GM15510 (cell line): ENCODE data around the gene ADGRV1.

ENCODE experiments used
- POLR2A ChIP-seq: IDR thresholded peaks from 3 replicates; pipeline ENCODE4 v1.6.1; 2011; ENCODE audit warnings: borderline replicate concordance; ENCODE audit not compliant: insufficient read length; ENCODE audit errors: extremely low read depth

The ADGRV1 gene

DNA sequence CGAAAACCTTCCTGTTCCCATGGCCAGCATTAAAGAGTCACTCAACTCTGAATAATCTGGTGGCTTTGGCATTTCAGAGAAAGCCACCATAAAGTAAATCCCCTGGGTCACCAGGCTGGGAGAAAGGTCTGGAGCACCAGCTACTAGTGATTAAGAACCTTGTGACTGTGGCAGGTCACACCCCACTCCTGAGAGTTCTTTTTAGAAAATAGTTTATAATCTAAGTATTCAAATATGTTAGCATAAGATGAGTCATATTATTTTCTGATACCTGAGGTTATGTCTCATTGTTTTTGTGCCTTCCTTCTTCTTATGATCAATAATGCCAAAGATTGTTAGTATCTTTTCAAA is 472.8 kb downstream of the ADGRV1 start:
- TF ChIP-seq POLR2A, result no peak

DNA sequence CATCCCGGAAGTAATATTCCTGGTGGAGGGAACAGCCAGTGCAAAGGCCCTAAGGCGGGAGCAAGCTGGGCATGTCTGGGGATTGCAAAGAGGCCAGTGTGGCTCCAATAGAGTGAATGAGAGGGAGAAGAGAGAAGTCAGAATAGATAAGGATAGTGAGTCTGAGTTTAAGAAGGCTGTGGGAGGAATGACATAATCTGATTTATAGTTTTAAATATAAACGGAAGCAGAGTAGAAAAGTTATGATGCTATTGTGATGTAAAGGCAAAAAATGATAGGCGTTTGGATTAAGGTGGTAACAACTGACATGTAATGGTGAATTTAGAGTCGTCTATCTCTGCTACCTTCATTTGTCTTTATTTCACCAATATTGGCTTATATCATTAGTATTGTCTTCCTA is 473.5 kb downstream of the ADGRV1 start:
- TF ChIP-seq POLR2A, result no peak

DNA sequence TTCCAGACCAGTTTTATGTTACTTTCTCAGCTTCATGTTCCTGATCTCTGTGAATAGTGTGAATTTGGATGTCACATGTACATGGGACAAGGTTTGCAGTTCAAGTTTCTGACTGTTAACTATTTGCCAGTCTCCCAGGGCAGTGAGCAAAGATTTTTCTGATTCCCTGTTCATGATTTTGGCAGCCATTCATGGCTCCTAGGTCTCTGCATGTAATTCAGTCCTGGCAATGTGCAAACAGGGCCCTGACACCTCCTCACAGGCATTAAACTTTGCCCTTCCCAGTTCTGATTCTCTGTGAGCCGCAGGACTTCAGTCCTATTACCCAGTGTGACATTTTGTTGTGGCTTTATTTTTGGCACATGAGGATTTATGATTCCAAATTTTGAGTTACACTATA is 474.8 kb downstream of the ADGRV1 start:
- no peak for TF ChIP-seq POLR2A

DNA sequence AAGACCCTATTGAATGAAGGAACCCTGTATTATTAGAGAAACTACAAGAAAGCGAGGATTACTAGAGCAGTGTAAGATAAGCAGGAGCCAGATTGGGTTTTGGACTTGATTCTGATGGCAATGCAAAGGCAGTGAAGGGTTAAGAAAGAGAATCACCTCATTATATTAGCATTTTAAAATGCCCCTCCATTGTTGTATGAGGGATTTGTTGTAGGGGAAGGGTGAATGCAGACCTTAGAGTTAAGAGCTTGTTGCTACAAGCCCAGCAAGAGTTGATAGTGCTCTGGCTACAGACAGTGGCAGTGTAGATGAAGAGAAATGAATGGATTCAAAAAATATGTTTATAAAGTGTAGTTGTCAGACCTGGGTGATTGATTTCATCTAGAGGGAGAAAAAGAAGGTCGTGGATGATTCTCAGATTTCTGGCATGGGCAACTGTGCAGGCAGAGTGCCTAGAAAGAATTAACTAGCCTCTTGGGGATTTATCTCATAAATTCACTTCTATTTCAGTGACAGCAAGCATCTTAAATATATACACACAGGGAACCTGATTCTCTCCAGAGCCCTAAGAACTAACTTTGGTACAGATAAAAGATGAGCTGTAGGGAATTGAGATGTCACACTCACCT is 479.7 kb downstream of the ADGRV1 start:
- TF ChIP-seq POLR2A, result no peak

DNA sequence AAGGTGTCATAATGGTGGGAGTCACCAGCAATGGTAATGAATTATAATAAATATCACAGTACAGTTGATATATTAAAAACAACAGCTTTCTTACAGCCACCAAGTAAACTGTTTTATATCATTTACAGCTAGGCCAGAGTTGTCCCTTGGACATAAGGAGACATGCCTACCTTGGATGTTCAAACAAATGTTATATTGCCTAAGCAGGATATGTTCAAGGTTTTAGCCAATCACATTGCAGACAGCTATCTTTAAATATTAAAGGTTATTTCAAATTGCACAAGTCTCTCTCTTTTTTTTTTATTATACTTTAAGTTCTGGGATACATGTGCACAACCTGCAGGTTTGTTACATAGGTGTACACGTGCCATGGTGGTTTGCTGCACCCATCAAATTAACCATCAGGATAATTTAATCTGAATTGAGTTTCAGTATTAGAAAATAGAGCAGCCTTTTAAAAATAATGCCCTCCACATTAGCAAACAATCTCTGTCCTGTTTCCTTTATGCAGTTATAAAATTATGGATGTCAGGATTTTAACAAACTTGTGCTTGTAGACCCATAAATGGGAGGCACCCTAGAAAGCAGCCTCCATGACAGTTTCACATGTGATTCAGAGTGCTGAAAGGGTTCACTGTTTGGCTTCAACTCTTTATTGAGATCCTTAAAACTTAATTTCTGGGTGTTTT is 483.8 kb downstream of the ADGRV1 start:
- TF ChIP-seq POLR2A, result no peak

DNA sequence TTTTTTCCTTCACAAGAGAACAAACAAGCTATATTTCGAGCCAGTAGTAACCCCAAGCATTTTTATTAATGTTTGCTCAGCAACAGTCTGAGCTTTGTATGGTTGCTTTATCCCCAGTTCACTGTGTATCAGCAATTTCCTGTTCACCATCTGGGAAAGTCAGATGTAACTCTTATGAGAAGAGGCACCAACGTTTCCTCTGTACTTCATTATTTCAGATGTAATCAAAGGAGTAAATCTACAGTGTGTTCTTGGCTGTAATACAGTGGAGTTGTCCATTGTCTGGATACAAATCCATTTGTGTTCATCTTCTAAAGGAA is 484.3 kb downstream of the ADGRV1 start:
- no peak for TF ChIP-seq POLR2A

DNA sequence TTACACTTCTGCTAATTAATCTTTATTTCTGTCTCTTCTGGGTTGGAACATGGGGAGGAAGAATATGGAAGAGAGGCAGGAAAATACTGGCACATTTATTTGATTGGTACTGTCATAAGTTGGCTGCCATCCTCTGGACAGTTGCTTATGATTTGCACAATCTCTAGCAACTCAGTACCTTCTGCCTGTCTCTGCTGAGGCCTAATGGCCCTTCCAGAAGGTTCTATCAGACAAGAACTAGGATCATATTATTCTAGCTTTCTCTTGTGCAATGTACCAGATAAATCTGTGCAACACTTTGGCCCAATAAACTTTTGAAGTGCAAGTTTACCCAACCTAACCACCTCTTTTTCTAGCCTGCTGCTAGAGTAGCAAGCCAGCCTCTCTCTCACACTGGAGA is 489.5 kb downstream of the ADGRV1 start:
- no peak for TF ChIP-seq POLR2A

DNA sequence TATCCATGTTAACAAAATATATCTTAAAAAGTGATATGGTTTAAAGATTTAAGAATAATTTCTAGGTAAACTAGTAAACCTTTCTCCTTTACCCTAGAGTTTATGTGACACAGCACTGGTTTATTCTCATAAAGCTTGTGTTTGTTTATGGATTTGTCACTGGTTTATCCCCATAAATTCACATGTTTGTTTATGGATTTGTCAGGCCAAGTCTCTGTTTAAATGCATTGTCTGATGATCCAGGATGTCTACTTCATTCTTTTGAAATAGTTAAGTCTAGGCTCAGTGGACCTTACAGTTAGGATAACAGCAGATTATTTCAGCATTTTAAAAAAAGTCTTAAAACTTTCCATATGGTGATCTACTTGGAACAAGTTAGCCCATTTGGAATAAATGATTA is 490.5 kb downstream of the ADGRV1 start:
- TF ChIP-seq POLR2A, result no peak

DNA sequence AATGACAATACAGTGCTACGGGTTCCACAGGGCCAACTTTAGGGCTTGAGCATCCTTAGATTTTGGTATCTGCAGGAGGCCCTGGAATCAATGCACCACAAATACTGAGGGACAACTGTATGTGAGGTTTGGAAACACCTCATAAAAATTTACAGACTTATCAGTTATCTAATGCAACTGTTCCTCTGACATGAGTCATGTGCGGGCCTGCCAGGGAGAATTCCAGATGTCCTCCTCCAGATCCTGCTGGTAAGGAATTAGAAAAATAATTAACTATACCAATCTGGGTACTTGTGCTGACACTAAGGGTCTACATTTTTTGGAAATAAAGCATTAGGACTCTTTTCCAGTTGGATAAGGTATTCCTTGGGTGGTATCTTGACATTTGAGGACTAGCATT is 491.2 kb downstream of the ADGRV1 start:
- TF ChIP-seq POLR2A, result no peak

DNA sequence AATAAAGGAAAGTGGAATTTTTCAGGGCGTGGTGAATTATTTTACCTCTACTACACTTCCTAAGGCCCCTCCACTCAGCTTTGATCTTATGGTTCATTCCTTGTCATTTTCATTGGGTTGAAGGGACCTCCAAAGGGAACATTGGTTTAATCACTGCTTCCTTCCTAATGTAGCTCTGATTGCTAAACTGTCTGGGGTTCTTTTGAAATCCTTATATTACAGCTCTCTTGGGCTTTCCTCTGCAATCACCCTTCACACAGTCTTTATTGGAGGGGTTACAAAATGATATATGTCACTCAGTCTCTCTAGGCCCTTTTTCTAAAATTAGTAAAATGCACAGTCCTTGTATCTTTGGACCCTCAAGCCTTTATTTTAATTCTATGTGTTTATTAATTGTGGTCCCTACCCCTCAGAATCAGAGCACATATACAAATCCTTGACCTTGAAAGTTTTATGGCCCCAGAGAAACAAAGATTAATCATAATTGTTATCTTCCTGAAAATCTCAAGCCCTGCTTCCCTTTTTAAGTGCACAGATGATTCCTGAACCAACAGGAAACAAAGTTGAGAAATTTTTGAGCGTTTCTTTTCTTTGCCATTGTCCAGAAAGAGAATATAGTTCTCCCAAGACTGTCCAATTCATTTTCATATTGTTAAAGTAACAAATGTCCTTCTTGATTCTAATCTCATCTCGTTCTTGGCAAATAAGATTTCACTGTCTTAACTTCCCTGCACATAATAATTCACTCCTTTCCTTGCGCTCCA is 494.6 kb downstream of the ADGRV1 start:
- no peak for TF ChIP-seq POLR2A

DNA sequence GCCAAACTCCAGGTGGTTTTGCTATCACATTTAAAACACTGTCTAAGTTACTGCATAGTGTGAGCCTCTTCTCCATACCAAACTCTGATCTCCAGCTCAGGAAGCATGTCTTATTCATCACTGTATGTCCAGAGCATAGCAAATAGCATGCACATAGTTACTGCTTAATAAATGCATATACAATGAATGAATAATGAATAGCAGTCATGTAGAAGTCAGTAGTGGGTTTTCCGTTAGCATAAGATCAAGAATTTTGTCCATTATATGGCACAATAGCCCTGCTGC is 495.1 kb downstream of the ADGRV1 start:
- TF ChIP-seq POLR2A, result no peak

DNA sequence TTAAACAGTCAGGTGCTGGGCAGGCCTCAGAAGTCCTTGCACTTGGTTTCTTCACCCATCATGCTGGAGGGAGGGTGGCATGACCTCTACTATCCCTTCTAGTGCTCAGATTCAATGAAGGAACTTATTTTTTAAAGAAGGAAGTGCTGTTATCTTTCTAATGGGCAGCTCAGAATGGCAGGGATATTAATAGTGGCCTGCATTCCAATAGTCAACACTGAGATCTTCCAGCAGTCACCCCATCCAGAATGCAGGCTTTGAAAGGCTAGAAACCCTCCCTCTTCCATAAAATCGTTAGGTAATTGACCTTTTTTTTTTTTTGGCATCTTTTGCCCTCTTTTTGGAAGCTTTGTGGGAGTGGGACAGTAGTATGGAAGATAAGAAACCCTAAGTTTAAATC is 499.6 kb downstream of the ADGRV1 start:
- no peak for TF ChIP-seq POLR2A

DNA sequence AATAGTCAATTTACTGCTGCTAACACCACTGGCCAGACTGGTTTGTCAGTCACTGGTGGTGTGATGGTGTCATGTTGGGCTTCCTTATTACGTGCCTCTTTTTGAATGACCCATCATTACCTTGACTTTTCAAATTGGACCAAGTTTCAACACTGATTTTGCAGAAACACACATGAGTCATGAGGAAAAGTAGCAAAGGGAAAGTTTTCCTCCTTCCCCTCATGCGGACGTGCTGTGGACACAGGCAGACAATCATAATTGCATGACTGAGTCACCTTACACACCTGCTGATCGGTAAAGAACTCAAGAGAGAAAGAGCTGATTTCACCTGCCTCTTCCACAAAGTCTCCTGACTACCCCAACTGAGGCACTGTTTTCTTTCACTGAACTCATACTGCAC is 500.0 kb downstream of the ADGRV1 start:
- TF ChIP-seq POLR2A, result no peak

DNA sequence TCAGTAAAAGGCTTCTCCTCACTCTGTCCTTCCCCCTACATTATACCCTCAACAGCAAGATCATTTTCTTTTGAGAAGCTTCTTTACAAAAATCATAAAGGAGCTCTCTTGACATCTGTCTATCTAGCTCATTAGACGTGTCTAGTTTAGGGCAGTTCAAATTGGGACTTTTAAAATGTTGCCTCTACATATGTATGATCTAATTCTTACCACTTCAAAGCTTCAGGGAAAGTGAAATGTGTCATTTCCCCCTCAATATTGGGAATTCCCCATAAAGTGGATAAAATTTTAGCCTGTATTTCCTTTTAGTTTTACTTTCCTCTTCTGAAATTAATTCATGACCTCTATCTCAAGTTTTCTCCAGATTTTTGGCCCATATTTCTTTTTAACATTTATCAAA is 500.8 kb downstream of the ADGRV1 start:
- TF ChIP-seq POLR2A, result no peak

DNA sequence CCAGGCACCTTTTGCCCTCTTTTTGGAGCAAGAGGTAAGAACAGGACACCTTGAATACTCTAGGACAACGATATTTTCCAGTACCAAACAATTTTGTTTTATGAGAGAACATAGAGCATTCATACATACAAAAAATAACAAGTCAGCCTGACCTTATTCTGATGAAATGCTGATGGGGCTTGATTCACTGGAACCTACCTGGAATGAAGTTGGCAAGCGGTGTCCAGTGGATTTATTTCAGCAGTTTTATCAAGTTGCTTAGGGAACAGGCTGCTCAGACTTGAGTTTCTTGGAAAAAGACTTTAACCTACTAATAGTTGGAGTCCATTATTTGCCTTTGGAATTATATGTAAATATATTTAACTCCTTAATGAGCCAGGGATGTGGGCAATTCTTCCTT is 502.5 kb downstream of the ADGRV1 start:
- TF ChIP-seq POLR2A, result no peak

DNA sequence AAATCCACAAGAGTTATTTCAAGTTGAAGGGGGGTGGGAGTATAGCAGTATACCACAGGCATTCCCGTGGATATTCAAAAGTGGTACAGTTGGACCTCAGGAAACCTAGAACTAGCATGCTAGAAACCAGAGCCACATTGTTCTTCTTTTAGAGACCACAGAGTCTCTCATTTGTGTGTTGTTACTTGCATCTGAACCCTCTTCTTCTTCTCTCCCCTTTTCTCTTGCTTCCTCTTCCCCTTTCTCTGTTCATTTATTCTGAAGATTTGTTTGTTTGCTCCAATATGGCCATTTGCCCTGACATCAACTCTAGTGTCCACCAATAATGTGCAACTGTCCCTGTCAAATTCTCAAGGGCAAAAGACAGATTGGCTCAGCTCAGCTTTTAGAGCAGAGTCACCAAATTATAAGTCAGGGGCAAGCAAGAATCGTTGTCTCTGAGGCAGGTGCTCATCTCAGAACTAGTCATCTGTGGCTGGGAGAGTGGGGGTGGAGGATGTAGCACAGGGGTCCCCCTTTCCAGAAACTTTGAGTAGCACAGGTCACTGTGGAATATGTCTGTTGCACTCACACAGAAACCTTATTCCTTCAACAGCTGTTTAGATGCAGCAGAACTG is 503.5 kb downstream of the ADGRV1 start:
- TF ChIP-seq POLR2A, result no peak
